Activated effector memory CD4-positive, alpha-beta T cell treated with Interleukin-2 at 50 U/mL for 16 hours (primary cell): ENCODE data around the gene POLH.
A peak's percentile ranks its signal among the peaks of the same experiment; 100 is the strongest.
"Not testable (repeated sequence)": the region's sequence is repeated elsewhere in the genome, so short reads cannot be mapped to it uniquely, and the experiment has no call there.

ENCODE experiments used
- DNase-seq: peaks from one replicate; pipeline ENCODE4 v3.0.0-alpha.2; 2020

Gene POLH

DNA sequence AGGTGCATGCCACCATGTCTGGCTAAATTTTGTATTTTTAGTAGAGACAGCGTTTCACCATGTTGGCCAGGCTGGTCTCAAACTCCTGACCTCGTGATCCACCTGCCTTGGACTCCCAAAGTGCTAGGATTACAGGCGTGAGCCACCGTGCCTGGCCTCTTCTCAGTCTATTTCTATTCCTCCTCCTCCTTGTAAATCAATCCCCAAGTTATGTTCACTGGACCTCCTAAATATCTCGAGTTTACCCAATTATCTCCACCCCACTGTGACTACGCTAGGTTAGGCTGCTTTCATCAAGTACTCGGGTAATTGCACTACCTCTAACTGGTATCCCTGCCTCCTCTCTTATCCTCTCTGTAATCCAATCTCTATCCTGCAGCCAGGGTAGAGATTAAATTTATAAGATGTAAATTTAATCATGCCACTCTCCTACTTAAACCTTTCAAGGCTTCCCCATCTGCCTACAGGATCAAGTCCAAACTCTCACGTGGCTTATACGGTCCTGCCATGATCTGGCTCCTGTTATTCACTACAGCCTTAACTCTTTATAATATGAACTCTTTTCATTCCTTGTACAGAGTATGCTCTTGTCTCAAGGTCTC is 58.8 kb downstream of the POLH start:
- no peak for DNase-seq

DNA sequence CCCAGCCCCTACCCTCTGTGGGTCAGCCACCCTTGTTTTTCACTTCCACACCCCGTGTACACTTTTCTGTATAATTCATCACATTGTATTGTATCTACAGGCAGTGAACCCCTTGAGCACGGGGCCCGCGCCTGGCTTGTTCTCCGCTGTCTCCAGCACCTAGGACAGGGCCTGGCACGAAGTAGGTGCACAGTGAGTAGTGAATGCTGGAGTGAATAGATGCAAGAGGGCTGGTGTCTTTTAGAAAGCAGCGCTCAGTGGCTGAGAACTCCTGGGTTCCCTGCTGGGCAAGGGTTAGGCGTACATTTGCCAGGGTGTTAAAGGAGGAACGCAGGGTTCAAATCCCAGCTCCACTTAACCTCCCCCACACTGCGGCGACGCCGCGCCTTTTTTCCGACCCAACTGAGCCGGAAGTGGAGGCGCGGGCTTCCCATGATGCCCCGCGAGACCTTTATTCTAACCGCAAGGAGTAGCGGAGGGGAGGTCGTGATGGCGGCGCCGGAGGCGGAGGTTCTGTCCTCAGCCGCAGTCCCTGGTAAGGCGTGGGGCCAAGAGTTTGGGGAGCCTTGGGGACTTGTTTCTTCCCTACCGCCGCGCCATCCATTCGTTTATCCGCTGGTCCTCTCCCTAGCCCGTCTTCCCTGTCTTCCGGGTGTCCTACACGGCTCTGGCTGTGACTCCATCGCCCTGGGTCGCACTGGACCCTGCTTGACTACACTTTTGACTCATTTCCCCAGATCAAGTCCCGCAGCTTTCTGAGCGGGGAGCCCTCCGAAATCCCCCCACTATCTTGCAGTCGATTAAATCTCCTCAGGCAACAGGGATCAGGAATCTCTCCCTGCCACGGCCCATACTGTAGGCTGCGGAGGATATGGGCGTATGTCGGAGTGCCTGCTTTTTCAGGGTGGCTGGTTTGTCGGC is 59.7 kb downstream of the POLH start, which contains the start of gene MAD2L1BP:
MAD2L1BP (plus strand) TSS at position 454 of the 921 bp plus-strand sequence; CDS start at position 490, 36 bp downstream.
- peak; percentile 84 for DNase-seq

DNA sequence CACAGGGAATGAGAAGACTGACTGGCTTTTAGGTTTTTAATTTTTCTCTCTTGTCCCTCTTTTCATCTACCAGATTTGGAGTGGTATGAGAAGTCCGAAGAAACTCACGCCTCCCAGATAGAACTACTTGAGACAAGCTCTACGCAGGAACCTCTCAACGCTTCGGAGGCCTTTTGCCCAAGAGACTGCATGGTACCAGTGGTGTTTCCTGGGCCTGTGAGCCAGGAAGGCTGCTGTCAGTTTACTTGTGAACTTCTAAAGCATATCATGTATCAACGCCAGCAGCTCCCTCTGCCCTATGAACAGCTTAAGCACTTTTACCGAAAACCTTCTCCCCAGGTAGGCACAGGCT is 60.3 kb downstream of the POLH start:
- no peak for DNase-seq

DNA sequence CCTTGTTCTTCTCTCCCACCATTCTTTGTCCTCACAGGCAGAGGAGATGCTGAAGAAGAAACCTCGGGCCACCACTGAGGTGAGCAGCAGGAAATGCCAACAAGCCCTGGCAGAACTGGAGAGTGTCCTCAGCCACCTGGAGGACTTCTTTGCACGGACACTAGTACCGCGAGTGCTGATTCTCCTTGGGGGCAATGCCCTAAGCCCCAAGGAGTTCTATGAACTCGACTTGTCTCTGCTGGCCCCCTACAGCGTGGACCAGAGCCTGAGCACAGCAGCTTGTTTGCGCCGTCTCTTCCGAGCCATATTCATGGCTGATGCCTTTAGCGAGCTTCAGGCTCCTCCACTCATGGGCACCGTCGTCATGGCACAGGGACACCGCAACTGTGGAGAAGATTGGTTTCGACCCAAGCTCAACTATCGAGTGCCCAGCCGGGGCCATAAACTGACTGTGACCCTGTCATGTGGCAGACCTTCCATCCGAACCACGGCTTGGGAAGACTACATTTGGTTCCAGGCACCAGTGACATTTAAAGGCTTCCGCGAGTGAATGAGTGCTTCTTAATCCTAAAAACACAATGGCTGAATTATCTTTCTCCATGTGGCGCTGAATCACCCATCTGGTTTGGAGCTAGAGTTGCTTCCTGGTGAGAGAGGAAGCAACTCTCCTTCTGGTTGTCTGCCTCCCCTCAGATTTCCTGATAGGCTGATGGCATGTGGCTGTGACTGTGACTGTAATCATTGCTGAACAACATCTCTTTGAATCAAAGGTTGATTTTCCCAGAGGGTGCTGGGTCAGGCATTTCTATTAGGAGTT is 64.2 kb downstream of the POLH start:
- no peak for DNase-seq

DNA sequence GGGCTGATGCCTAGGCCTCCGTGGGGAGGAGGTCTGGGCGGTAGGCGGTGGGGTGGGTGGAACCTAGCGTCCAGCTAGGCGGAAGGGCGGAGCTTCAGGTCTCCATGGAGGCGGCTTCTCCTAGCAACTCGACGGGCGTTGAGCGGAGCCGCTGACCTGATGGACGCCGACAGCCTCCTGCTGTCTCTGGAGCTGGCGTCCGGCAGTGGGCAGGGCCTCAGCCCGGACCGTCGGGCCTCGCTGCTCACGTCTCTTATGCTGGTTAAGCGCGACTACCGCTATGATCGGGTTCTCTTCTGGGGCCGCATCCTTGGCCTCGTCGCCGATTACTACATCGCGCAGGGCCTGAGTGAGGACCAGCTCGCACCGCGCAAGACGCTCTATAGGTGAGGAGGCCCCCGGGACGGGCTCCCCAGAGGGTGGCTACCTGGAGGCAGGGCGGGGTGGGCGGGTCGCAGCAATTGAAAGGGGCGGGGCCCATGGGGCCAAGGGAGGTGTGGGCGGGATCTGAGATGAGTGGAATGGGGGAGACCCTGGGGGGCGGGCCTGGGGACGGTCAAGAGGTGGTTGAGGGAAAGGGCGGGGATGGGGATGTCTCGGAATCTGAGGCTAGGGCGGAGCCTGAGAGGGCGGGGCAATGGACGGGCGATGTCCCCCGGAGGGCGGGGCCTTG is 69.1 kb downstream of the POLH start, which contains the start of gene RSPH9:
RSPH9 (plus strand) TSS at position 97 of the 673 bp plus-strand sequence; CDS start at position 160, 63 bp downstream.
- DNase-seq: peak; percentile 42

DNA sequence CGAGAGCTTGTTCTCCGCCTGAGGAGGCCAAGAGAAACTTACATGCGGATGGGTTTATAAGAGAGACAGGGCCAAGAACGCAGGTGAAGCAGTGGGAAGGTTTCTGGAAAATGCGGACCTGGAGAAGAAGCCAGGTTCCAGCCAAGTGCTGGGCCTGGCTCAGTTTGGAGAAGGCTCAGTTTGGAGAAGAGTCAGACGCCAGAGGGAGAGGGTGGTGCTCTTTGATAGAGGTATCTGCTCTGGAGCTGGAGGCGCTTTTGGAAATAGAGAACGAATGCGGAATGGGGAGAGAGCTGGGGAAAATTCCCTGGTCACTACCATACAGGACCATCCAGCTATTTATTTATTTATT is 69.6 kb downstream of the POLH start:
- DNase-seq: no peak

DNA sequence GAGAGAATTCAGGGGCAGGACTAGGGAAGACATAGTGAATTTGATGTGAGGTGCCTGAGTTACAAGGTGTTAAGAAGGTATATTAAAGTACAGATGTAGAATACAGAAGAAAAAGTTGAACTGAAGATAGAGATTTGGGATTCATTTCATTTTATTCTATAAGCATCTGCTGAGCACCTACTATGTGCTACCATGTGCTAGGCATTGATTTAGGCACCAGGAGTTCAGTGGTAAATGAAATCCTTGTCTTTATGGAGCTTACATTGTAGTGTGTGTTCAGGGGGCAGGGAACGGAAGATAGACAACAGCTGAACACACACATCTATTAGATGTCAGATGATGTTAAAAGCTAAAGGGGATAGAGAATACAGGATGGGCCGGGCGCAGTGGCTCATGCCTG is 71.6 kb downstream of the POLH start:
- DNase-seq: no peak

DNA sequence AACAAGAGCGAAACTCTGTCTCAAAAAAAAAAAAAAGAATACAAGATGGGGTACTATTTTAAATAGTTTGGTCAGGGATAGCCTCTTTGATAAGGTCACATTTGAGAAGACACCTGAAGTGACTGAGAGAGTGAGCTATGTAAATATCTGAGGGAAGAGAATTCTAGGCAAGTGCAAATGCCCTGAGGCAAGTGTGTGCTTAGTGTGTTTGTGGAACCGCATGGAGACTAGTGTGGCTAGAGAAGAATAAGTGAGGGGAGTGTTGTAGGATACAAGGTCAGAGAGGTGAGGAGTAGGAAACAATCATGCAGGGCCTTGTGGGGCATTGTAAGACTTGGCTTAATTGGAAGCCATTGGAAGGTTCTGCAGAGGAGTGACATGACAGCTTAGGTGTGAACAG is 72.3 kb downstream of the POLH start:
- DNase-seq: no peak

DNA sequence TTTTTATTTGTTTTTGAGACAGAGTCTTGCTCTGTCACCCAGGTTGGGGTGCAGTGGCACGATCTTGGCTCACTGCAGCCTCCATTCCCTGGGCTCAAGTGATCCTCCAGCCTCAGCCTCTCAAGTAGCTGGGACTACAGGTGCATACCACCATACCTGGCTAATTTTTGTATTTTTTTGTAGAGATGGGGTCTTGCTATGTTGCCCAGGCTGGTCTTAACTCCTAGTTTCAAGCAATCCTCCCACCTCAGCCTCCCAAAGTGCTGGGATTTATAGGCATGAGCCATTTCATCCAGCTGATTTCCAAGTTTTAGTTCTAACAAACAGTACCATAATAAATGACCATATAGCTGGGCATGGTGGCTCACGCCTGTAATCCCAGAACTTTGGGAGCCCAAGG is 76.8 kb downstream of the POLH start:
- not testable (repeated sequence) for DNase-seq

DNA sequence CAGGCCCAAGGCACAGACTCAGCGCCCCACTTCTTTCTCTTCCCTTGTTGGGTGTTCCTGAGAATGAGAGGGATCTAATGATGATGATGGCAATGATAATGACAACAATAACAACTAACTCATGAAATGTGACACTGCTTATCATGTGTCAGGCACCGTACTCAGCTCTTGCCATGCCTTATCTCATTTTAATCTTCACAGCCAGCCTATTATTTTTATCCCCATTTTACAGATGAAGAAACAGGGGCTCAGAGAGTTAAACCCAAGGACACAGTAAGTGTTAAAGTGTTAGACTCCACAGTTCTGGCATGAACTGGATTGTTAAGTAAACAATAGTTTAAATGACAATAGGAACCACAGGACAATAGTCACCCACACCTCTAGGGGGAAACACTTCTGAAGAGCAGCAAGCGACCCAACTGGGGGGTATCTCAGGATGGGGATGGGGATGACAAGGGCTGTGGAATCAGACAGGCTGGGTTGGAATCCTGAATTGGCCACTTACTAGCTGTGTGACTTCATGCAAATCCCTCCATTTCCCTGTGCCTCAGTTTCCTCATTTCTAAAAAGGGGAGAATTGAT is 81.3 kb downstream of the POLH start:
- DNase-seq: no peak

DNA sequence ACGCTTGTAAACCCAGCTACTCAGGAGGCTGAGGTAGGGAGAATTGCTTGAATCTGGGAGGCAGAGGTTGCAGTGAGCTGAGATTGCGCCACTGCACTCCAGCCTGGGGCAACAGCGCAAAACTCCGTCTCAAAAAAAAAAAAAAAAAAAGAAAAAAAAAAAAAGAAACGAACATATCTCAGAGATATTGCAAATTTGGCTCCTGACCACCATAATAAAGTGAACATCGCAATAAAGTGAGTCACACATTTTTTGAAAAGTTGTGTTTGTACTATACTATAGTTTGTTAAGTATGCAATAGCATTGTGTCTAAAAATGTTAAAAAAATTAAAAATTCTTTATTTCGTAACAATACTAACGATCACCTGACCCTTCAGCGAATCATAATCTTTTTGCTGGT is 82.2 kb downstream of the POLH start:
- no peak for DNase-seq

DNA sequence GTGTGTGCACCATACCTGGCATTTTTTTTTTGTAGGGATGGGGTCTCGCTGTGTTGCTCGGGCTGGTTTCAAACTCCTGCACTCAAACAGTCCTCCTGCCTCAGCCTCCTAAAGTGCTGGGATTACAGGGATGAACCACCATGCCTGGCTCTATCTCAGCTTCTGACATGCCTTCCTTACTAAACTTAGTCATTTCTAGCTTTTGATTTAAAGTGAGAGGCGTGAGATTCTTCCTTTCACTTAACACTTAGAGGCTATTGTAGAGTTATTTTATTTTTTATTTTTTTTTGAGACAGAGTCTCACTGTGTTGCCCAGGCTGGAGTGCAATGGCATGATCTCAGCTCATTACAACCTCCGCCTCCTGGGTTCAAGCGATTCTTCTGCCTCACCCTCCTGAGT is 87.0 kb downstream of the POLH start:
- DNase-seq: not testable (repeated sequence)
